Stimulated activated CD4-positive, alpha-beta T cell treated with anti-CD3 and anti-CD28 coated beads, Interleukin-4, amount 100 ng/mL, for 48 hours (primary cell): ENCODE data around the gene ANKRD13A.
"Not testable (repeated sequence)": the region's sequence is repeated elsewhere in the genome, so short reads cannot be mapped to it uniquely, and the experiment has no call there.

Experiments used
- DNase-seq, 2 donors: peaks; one replicate each; pipeline ENCODE4 v3.0.0-alpha.2; 2020; ENCODE audit warnings: low read depth in 2 of 2

Gene ANKRD13A

GRCh38 chr12:109983432-109984142, 15.6 kb upstream of the ANKRD13A start:
- no peak for DNase-seq

GRCh38 chr12:109986236-109986635, 13.0 kb upstream of the ANKRD13A start:
- not testable (repeated sequence) for DNase-seq

GRCh38 chr12:109987615-109988014, 11.6 kb upstream of the ANKRD13A start:
- no peak for DNase-seq

GRCh38 chr12:109988274-109988673, 11.0 kb upstream of the ANKRD13A start:
- DNase-seq, result no peak

GRCh38 chr12:109988903-109989302, 10.3 kb upstream of the ANKRD13A start:
- DNase-seq, result no peak

GRCh38 chr12:109989380-109989779, 9.8 kb upstream of the ANKRD13A start:
- DNase-seq, result no peak

- DNase-seq, result no peak
These were observed 7.6 kb upstream of the ANKRD13A start for GRCh38 chr12:109991586-109991985.

GRCh38 chr12:109993091-109993490, 6.1 kb upstream of the ANKRD13A start:
- DNase-seq, result no peak

- DNase-seq, result no peak
These were observed 4.6 kb upstream of the ANKRD13A start for GRCh38 chr12:109994401-109995175.

GRCh38 chr12:109995361-109995685, 3.9 kb upstream of the ANKRD13A start:
- DNase-seq, result no peak

GRCh38 chr12:109995686-109996482, 3.3 kb upstream of the ANKRD13A start, which contains the start of gene GIT2:
TSS of gene GIT2 (minus strand) at chr12:109996368. CDS start at chr12:109996224, 144 bp downstream.
- peak; percentile 90 to 94 for DNase-seq

- no peak for DNase-seq
These were observed 2.8 kb upstream of the ANKRD13A start for GRCh38 chr12:109996483-109996853.

- DNase-seq, result no peak
These were observed 1.8 kb upstream of the ANKRD13A start for GRCh38 chr12:109997393-109997792.

GRCh38 chr12:109998241-109998903, 858 bp upstream of the ANKRD13A start:
- DNase-seq, result no peak

GRCh38 chr12:109999649-109999971, 380 bp downstream of the ANKRD13A start:
- no peak for DNase-seq

- DNase-seq, result no peak
These were observed 814 bp downstream of the ANKRD13A start for GRCh38 chr12:109999983-110000505.

GRCh38 chr12:110001596-110001995, 2.4 kb downstream of the ANKRD13A start:
- no peak for DNase-seq

- no peak for DNase-seq
These were observed 3.7 kb downstream of the ANKRD13A start for GRCh38 chr12:110002676-110003515.

GRCh38 chr12:110004598-110004997, 5.4 kb downstream of the ANKRD13A start:
- DNase-seq, result no peak

GRCh38 chr12:110005319-110005973, 6.2 kb downstream of the ANKRD13A start:
- DNase-seq, result no peak
